ENCODE results near the gene VTI1A. TPM values are rescaled to one million over a fixed set of nuclear protein-coding genes. Genes with fewer than 3 reads are reported as not detected.

VTI1A gene
- total and polyA plus RNA-seq, 3 donors from 2014 or later, result 25.5 to 85.9 (median 63.4) TPM

GRCh38 chr10:112801748-112802147 lies 354.7 kb downstream of the VTI1A start:
- Histone ChIP-seq H3K4me1 (no peaks in the 10 kb centered on the region), H3K36me3 (ENCODE audit: low read depth, missing control alignments) (no peaks in the 10 kb centered on the region), H3K9me3 (no peaks in the 10 kb centered on the region), H3K4me3 (no peak overlapping the region), H3K27me3 (no peaks in the 10 kb centered on the region), H3K27ac (no peak overlapping the region)
- TF ChIP-seq POLR2A (IDR thresholded peaks at IDR 0.05), result no peak
- TF ChIP-seq, protein P1, sequence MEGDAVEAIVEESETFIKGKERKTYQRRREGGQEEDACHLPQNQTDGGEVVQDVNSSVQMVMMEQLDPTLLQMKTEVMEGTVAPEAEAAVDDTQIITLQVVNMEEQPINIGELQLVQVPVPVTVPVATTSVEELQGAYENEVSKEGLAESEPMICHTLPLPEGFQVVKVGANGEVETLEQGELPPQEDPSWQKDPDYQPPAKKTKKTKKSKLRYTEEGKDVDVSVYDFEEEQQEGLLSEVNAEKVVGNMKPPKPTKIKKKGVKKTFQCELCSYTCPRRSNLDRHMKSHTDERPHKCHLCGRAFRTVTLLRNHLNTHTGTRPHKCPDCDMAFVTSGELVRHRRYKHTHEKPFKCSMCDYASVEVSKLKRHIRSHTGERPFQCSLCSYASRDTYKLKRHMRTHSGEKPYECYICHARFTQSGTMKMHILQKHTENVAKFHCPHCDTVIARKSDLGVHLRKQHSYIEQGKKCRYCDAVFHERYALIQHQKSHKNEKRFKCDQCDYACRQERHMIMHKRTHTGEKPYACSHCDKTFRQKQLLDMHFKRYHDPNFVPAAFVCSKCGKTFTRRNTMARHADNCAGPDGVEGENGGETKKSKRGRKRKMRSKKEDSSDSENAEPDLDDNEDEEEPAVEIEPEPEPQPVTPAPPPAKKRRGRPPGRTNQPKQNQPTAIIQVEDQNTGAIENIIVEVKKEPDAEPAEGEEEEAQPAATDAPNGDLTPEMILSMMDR (IDR thresholded peaks at IDR 0.05), result no peak
- intact Hi-C loops (cut with DNase I; ENCODE audit: low total_unique reads), result no loop called here
- no peak for DNase-seq
- 95 to 98% methylated on average over 4 of the region's 4 CpGs for WGBS, 2 donors

DNA sequence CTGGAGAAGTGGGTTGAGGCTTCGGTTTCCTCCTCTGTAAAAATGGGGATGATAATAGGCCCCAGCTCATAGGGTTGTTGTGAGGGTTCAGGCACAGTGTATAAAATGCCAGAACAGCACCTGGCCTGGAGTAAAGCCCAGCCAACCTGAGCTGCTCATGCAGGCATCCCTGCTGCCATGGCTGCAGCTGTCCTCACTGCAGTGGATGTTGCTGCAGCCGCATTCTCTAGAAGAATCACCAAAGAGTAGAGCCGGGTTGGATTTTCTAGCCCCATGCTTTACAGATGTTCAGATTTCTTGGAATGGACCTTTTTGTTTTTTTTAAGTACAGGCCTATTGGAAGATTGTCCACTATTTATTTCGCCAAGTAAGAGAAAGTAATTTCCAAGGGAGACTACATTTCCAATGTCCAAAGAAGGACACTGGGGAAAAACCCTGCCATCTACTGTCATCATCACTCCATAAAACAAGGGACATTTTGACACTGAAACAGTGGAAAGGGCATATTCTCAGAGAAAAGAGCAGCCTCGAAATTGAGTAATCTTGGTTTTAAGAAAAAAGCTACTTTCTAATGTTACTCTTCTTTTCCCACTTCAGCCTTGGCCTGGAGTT lies 355.5 kb downstream of the VTI1A start:
- TF ChIP-seq, protein P1 (IDR thresholded peaks at IDR 0.05), result no peak
- TF ChIP-seq POLR2A (IDR thresholded peaks at IDR 0.05), result no peak
- H3K36me3 ChIP-seq (ENCODE audit: low read depth, missing control alignments), result no peaks in the 10 kb centered on the region
- 76 to 88% methylated on average over 5 of the region's 5 CpGs for WGBS, 2 donors
- no peaks in the 10 kb centered on the region for H3K9me3 ChIP-seq
- intact Hi-C loops (cut with DNase I; ENCODE audit: low total_unique reads), result no loop called here
- no peaks in the 10 kb centered on the region for H3K4me1 ChIP-seq
- no peak overlapping the region for H3K4me3 ChIP-seq
- H3K27me3 ChIP-seq, result no peaks in the 10 kb centered on the region
- no peak overlapping the region for H3K27ac ChIP-seq
- DNase-seq, result no peak

GRCh38 chr10:112803961-112804401 lies 357.0 kb downstream of the VTI1A start:
- no peak overlapping the region for H3K27ac ChIP-seq
- DNase-seq, result no peak

GRCh38 chr10:112805254-112805590 lies 358.2 kb downstream of the VTI1A start:
- intact Hi-C loops (cut with DNase I; ENCODE audit: low total_unique reads), result no loop called here
- TF ChIP-seq, protein P1 (IDR thresholded peaks at IDR 0.05), result no peak
- TF ChIP-seq POLR2A (IDR thresholded peaks at IDR 0.05), result no peak
- Histone ChIP-seq H3K27ac (no peak overlapping the region), H3K27me3 (no peaks in the 10 kb centered on the region), H3K9me3 (no peaks in the 10 kb centered on the region), H3K36me3 (ENCODE audit: low read depth, missing control alignments) (no peaks in the 10 kb centered on the region), H3K4me1 (no peaks in the 10 kb centered on the region), H3K4me3 (no peak overlapping the region)
- WGBS, 2 donors, result 97 to 98% methylated on average over 4 of the region's 4 CpGs
- DNase-seq, result no peak

More at GRCh38 chr10:112803961-112804401, 357.0 kb downstream of the VTI1A start:
- Histone ChIP-seq H3K4me1 (no peaks in the 10 kb centered on the region), H3K4me3 (no peak overlapping the region), H3K27me3 (no peaks in the 10 kb centered on the region), H3K9me3 (no peaks in the 10 kb centered on the region), H3K36me3 (ENCODE audit: low read depth, missing control alignments) (no peaks in the 10 kb centered on the region)
- TF ChIP-seq POLR2A (IDR thresholded peaks at IDR 0.05), result no peak
- TF ChIP-seq, protein P1 (IDR thresholded peaks at IDR 0.05), result no peak
- 78 to 95% methylated on average over 4 to 5 of the region's 5 CpGs for WGBS, 2 donors
- intact Hi-C loops (cut with DNase I; ENCODE audit: low total_unique reads), result no loop called here

- Histone ChIP-seq H3K4me1 (no peaks in the 10 kb centered on the region), H3K27ac (no peak overlapping the region), H3K4me3 (no peak overlapping the region), H3K27me3 (no peaks in the 10 kb centered on the region), H3K36me3 (ENCODE audit: low read depth, missing control alignments) (no peaks in the 10 kb centered on the region), H3K9me3 (no peaks in the 10 kb centered on the region)
- peak; percentile 38 for DNase-seq
- WGBS, 2 donors, result 76 to 85% methylated on average over 4 to 6 of the region's 6 CpGs
- TF ChIP-seq, protein P1 (IDR thresholded peaks at IDR 0.05), result no peak
- TF ChIP-seq POLR2A (IDR thresholded peaks at IDR 0.05), result no peak
- intact Hi-C loops (cut with DNase I; ENCODE audit: low total_unique reads), result no loop called here
These were observed 358.7 kb downstream of the VTI1A start for GRCh38 chr10:112805701-112806100.
